ENCODE measurements around the gene RASSF8.

Gene RASSF8

DNA sequence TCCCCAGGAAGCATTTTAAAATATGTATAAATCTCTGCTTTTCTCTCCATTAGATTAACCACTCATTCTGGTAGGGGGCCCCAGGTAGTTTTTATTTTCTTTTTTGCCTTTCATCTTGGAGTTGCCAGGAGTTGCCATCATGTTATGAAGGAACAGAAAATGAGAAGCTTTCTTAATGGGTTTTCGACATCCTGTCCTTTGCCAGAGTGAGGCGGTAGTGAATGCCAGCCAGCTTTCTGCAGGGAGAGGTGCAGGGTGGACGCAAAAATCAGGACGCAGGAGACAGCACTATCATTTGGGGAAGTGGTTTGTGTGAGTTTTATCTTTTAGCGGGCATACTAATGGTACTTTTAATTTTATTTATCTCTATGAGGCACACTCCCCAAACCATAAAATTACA lies 1.7 kb downstream of the RASSF8 start:
- TF ChIP-seq, protein P1, sequence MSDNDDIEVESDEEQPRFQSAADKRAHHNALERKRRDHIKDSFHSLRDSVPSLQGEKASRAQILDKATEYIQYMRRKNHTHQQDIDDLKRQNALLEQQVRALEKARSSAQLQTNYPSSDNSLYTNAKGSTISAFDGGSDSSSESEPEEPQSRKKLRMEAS (IDR thresholded peaks at IDR 0.05), result no peak
- TF ChIP-seq EGR1 (IDR thresholded peaks at IDR 0.05) (no peak), TEAD4 (IDR thresholded peaks at IDR 0.05) (no peak), CREB1 (IDR thresholded peaks at IDR 0.05; ENCODE audit: low read depth) (no peak), YY1 (IDR thresholded peaks at IDR 0.05; ENCODE audit: low read depth) (no peak), RAD21 (IDR thresholded peaks at IDR 0.05; ENCODE audit: low read depth) (no peak; the same call in 1 of the 2 replicates), EP300 (IDR thresholded peaks at IDR 0.05; ENCODE audit: borderline replicate concordance) (no peak), CEBPB (IDR thresholded peaks at IDR 0.05) (no peak), TAF1 (IDR thresholded peaks at IDR 0.05; ENCODE audit: low read depth) (no peak), ZBTB7A (IDR thresholded peaks at IDR 0.05; ENCODE audit: low read depth) (no peak), TCF12 (IDR thresholded peaks at IDR 0.05; ENCODE audit: low read depth) (no peak), NFIC (IDR thresholded peaks at IDR 0.05) (no peak), FOXM1 (IDR thresholded peaks at IDR 0.05; ENCODE audit: borderline replicate concordance, low read depth) (no peak)
- TF ChIP-seq, protein P2, sequence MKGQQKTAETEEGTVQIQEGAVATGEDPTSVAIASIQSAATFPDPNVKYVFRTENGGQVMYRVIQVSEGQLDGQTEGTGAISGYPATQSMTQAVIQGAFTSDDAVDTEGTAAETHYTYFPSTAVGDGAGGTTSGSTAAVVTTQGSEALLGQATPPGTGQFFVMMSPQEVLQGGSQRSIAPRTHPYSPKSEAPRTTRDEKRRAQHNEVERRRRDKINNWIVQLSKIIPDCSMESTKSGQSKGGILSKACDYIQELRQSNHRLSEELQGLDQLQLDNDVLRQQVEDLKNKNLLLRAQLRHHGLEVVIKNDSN (IDR thresholded peaks at IDR 0.05), result no peak
- TF ChIP-seq, protein P3, sequence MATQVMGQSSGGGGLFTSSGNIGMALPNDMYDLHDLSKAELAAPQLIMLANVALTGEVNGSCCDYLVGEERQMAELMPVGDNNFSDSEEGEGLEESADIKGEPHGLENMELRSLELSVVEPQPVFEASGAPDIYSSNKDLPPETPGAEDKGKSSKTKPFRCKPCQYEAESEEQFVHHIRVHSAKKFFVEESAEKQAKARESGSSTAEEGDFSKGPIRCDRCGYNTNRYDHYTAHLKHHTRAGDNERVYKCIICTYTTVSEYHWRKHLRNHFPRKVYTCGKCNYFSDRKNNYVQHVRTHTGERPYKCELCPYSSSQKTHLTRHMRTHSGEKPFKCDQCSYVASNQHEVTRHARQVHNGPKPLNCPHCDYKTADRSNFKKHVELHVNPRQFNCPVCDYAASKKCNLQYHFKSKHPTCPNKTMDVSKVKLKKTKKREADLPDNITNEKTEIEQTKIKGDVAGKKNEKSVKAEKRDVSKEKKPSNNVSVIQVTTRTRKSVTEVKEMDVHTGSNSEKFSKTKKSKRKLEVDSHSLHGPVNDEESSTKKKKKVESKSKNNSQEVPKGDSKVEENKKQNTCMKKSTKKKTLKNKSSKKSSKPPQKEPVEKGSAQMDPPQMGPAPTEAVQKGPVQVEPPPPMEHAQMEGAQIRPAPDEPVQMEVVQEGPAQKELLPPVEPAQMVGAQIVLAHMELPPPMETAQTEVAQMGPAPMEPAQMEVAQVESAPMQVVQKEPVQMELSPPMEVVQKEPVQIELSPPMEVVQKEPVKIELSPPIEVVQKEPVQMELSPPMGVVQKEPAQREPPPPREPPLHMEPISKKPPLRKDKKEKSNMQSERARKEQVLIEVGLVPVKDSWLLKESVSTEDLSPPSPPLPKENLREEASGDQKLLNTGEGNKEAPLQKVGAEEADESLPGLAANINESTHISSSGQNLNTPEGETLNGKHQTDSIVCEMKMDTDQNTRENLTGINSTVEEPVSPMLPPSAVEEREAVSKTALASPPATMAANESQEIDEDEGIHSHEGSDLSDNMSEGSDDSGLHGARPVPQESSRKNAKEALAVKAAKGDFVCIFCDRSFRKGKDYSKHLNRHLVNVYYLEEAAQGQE (IDR thresholded peaks at IDR 0.05; ENCODE audit: low read depth), result no peak

DNA sequence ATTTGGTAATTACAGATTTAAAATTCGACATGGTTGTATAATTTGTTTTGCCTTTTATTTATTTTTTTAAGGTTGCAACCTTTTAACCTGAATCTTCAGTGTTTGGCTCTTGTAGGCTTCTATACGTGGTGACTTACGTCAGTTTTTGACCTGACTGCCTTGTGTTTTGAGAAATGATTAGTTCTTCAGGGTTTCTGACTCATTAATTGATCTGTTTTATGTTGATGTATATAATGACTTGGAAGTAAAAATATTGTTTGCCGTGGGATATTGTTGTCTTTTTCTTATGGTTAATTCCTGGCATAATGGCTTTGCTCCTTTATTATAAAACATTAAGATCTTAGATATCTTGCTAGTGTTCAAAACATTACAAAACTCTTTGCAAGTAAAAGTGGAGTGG lies 2.5 kb downstream of the RASSF8 start:
- TF ChIP-seq TAF1 (IDR thresholded peaks at IDR 0.05; ENCODE audit: low read depth), result no peak
- TF ChIP-seq EP300 (IDR thresholded peaks at IDR 0.05; ENCODE audit: borderline replicate concordance), result no peak
- TF ChIP-seq RAD21 (IDR thresholded peaks at IDR 0.05; ENCODE audit: low read depth), result no peak
- TF ChIP-seq, protein P3 (IDR thresholded peaks at IDR 0.05; ENCODE audit: low read depth), result no peak
- TF ChIP-seq EGR1 (IDR thresholded peaks at IDR 0.05), result no peak
- TF ChIP-seq YY1 (IDR thresholded peaks at IDR 0.05; ENCODE audit: low read depth), result no peak
- TF ChIP-seq, protein P2 (IDR thresholded peaks at IDR 0.05), result no peak
- TF ChIP-seq ZBTB7A (IDR thresholded peaks at IDR 0.05; ENCODE audit: low read depth), result no peak
- TF ChIP-seq, protein P1 (IDR thresholded peaks at IDR 0.05), result no peak
- no peak for TF ChIP-seq CREB1 (IDR thresholded peaks at IDR 0.05; ENCODE audit: low read depth)
- TF ChIP-seq FOXM1 (IDR thresholded peaks at IDR 0.05; ENCODE audit: borderline replicate concordance, low read depth), result no peak
- TF ChIP-seq TCF12 (IDR thresholded peaks at IDR 0.05; ENCODE audit: low read depth), result no peak
- TF ChIP-seq NFIC (IDR thresholded peaks at IDR 0.05), result no peak
- no peak for TF ChIP-seq TEAD4 (IDR thresholded peaks at IDR 0.05)
- TF ChIP-seq CEBPB (IDR thresholded peaks at IDR 0.05), result no peak

DNA sequence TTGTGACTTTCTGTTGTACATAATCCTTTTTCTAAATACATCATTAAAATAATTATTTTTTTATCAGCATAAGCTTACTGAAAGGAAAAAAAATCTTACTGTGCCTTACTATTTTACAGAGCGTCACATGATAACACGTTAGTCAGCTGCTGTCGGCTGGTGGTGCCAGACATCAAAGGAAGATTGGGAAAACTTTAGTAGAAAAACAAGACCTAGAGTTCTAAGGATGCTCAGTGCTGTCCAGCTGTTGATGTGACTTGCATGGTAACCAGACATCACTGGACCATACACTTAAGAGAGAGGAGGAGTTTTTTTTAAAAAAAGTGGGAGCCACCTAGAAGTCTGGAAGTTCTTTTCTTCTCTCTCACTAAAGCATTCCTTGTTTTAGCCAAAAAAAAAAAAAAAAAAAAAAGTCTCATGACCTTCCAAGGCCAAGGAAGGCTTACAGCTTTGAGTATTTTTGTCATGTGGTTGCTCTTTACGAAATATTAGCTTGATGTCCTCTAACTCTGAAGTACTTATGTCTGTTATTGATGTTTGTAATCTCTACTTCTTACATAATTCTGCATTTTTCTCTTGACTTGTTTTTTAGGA lies 4.5 kb downstream of the RASSF8 start:
- TF ChIP-seq FOXM1 (IDR thresholded peaks at IDR 0.05; ENCODE audit: borderline replicate concordance, low read depth) (no peak), CEBPB (IDR thresholded peaks at IDR 0.05) (no peak), RAD21 (IDR thresholded peaks at IDR 0.05; ENCODE audit: low read depth) (no peak), NFIC (IDR thresholded peaks at IDR 0.05) (no peak), CREB1 (IDR thresholded peaks at IDR 0.05; ENCODE audit: low read depth) (no peak), TCF12 (IDR thresholded peaks at IDR 0.05; ENCODE audit: low read depth) (no peak), TAF1 (IDR thresholded peaks at IDR 0.05; ENCODE audit: low read depth) (no peak), TEAD4 (IDR thresholded peaks at IDR 0.05) (no peak), EP300 (IDR thresholded peaks at IDR 0.05; ENCODE audit: borderline replicate concordance) (no peak), ZBTB7A (IDR thresholded peaks at IDR 0.05; ENCODE audit: low read depth) (no peak), EGR1 (IDR thresholded peaks at IDR 0.05) (no peak)
- TF ChIP-seq, protein P2 (IDR thresholded peaks at IDR 0.05), result no peak
- TF ChIP-seq, protein P1 (IDR thresholded peaks at IDR 0.05), result no peak
- TF ChIP-seq, protein P3 (IDR thresholded peaks at IDR 0.05; ENCODE audit: low read depth), result no peak

All from Ishikawa (cell line).